ENCODE data around the gene LRRC61. TPM values are rescaled to one million over a fixed set of nuclear protein-coding genes. Genes with fewer than 3 reads are reported as not detected.

Gene LRRC61
- polyA plus RNA-seq, 10 donors, result 4.1 to 9.6 (median 6.2) TPM

- DNase-seq, result peak in 2 of 3 donors; percentile 37 to 75
Observed at GRCh38 chr7:150329331-150330120, 6.4 kb downstream of the LRRC61 start.

GRCh38 chr7:150330211-150330885 is 7.2 kb downstream of the LRRC61 start:
- no peak for DNase-seq

GRCh38 chr7:150332852-150333635 is 9.9 kb downstream of the LRRC61 start:
- DNase-seq, result no peak

- DNase-seq, result no peak
Observed at GRCh38 chr7:150333659-150334058, 10.5 kb downstream of the LRRC61 start.

- no peak for DNase-seq
Observed at GRCh38 chr7:150334108-150334507, 11.0 kb downstream of the LRRC61 start.

- DNase-seq, result no peak
Observed at GRCh38 chr7:150335108-150335773, 12.1 kb downstream of the LRRC61 start.

- no peak for DNase-seq
Observed at GRCh38 chr7:150335774-150336112, 12.6 kb downstream of the LRRC61 start.

GRCh38 chr7:150336746-150337145 is 13.6 kb downstream of the LRRC61 start:
- no peak for DNase-seq

GRCh38 chr7:150337179-150337578 is 14.0 kb downstream of the LRRC61 start:
- no peak for DNase-seq

- no peak for DNase-seq
Observed at GRCh38 chr7:150337659-150338081, 14.5 kb downstream of the LRRC61 start.

- no peak for DNase-seq
Observed at GRCh38 chr7:150338166-150338829, 15.1 kb downstream of the LRRC61 start.

GRCh38 chr7:150339409-150339809 is 16.3 kb downstream of the LRRC61 start:
- DNase-seq, result no peak

GRCh38 chr7:150340024-150340749 is 17.0 kb downstream of the LRRC61 start:
- peak in 1 of 3 donors; percentile 61 for DNase-seq

- no peak for DNase-seq
Observed at GRCh38 chr7:150340875-150341262, 17.7 kb downstream of the LRRC61 start.

- peak in 2 of 3 donors; percentile 60 to 75 for DNase-seq
Observed at GRCh38 chr7:150341263-150342120, 18.3 kb downstream of the LRRC61 start, which contains the start of gene RARRES2. RARRES2 (minus strand) TSS chr7:150341629; CDS start chr7:150340609, 1,020 bp downstream.

- no peak for DNase-seq
Observed at GRCh38 chr7:150342121-150342408, 18.9 kb downstream of the LRRC61 start.

- no peak for DNase-seq
Observed at GRCh38 chr7:150343225-150343624, 20.1 kb downstream of the LRRC61 start.

GRCh38 chr7:150344299-150344698 is 21.1 kb downstream of the LRRC61 start:
- DNase-seq, result no peak

- DNase-seq, result no peak
Observed at GRCh38 chr7:150345012-150345411, 21.9 kb downstream of the LRRC61 start.

- no peak for DNase-seq
Observed at GRCh38 chr7:150346922-150347321, 23.8 kb downstream of the LRRC61 start.
